Ishikawa (cell line): ENCODE results near the gene PYHIN1.

ENCODE experiments used
- CEBPB ChIP-seq: IDR thresholded peaks from 2 replicates; pipeline ENCODE4 v1.6.1; 2012
- CREB1 ChIP-seq: IDR thresholded peaks from 2 replicates; pipeline ENCODE4 v1.6.1; 2012; ENCODE audit warnings: low read depth
- EGR1 ChIP-seq: IDR thresholded peaks from 2 replicates; pipeline ENCODE4 v1.6.1; 2012
- EP300 ChIP-seq: IDR thresholded peaks from 2 replicates; pipeline ENCODE4 v1.6.1; 2012; ENCODE audit warnings: borderline replicate concordance
- FOXM1 ChIP-seq: IDR thresholded peaks from 2 replicates; pipeline ENCODE4 v1.6.1; 2012; ENCODE audit warnings: low read depth, borderline replicate concordance
- NFIC ChIP-seq: IDR thresholded peaks from 2 replicates; pipeline ENCODE4 v1.6.1; 2012
- RAD21 ChIP-seq: IDR thresholded peaks from 2 replicates; pipeline ENCODE4 v1.6.1; 2012; ENCODE audit warnings: low read depth
- REST ChIP-seq: IDR thresholded peaks from 2 replicates; pipeline ENCODE4 v1.6.1; 2012; ENCODE audit warnings: low read depth, mild to moderate bottlenecking
- TAF1 ChIP-seq: IDR thresholded peaks from 2 replicates; pipeline ENCODE4 v1.6.1; 2012; ENCODE audit warnings: low read depth, mild to moderate bottlenecking
- TCF12 ChIP-seq: IDR thresholded peaks from 2 replicates; pipeline ENCODE4 v1.6.1; 2012; ENCODE audit warnings: low read depth
- TEAD4 ChIP-seq: IDR thresholded peaks from 2 replicates; pipeline ENCODE4 v1.6.1; 2012
- USF1 ChIP-seq: IDR thresholded peaks from 2 replicates; pipeline ENCODE4 v1.6.1; 2012
- YY1 ChIP-seq: IDR thresholded peaks from 2 replicates; pipeline ENCODE4 v1.6.1; 2012; ENCODE audit warnings: low read depth
- ZBTB7A ChIP-seq: IDR thresholded peaks from 2 replicates; pipeline ENCODE4 v1.6.1; 2012; ENCODE audit warnings: low read depth
- TF ChIP-seq, protein P1 (sequence below): IDR thresholded peaks from 2 replicates; pipeline ENCODE4 v1.6.1; 2012

PYHIN1 gene

GRCh38 chr1:158998781-158999161, 67.4 kb downstream of the PYHIN1 start:
- TF ChIP-seq ZBTB7A (no peak), RAD21 (peak; percentile 75), YY1 (no peak), TCF12 (no peak), NFIC (no peak), TEAD4 (no peak)

- no peak for TF ChIP-seq YY1
- TF ChIP-seq RAD21: no peak
These were observed 68.1 kb downstream of the PYHIN1 start for GRCh38 chr1:158999316-159000069.

GRCh38 chr1:159000070-159000409, 68.7 kb downstream of the PYHIN1 start:
- TF ChIP-seq YY1: no peak

GRCh38 chr1:159000625-159001024, 69.3 kb downstream of the PYHIN1 start:
- TF ChIP-seq REST (no peak), TCF12 (no peak), FOXM1 (no peak)

- TF ChIP-seq CREB1: no peak
- TF ChIP-seq USF1: no peak
- TF ChIP-seq ZBTB7A: no peak
- TF ChIP-seq, protein P1, sequence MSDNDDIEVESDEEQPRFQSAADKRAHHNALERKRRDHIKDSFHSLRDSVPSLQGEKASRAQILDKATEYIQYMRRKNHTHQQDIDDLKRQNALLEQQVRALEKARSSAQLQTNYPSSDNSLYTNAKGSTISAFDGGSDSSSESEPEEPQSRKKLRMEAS: no peak
- no peak for TF ChIP-seq FOXM1
- TF ChIP-seq TCF12: no peak
- TF ChIP-seq TAF1: no peak
- TF ChIP-seq YY1: no peak
- no peak for TF ChIP-seq EP300
- no peak for TF ChIP-seq RAD21
- no peak for TF ChIP-seq EGR1
- no peak for TF ChIP-seq NFIC
- no peak for TF ChIP-seq TEAD4
- no peak for TF ChIP-seq CEBPB
These were observed 73.8 kb downstream of the PYHIN1 start for GRCh38 chr1:159005161-159005560.

- TF ChIP-seq EP300 (no peak), ZBTB7A (no peak)
These were observed 74.3 kb downstream of the PYHIN1 start for GRCh38 chr1:159005676-159006075.

- TF ChIP-seq FOXM1: no peak
- no peak for TF ChIP-seq USF1
- no peak for TF ChIP-seq EGR1
- no peak for TF ChIP-seq CEBPB
- no peak for TF ChIP-seq NFIC
- TF ChIP-seq TCF12: no peak
- no peak for TF ChIP-seq ZBTB7A
- no peak for TF ChIP-seq YY1
- TF ChIP-seq TEAD4: no peak
- no peak for TF ChIP-seq CREB1
- TF ChIP-seq TAF1: no peak
- TF ChIP-seq REST: no peak
- TF ChIP-seq EP300: no peak
- TF ChIP-seq, protein P1: no peak
- TF ChIP-seq RAD21: no peak
These were observed 76.4 kb downstream of the PYHIN1 start for GRCh38 chr1:159007726-159008125.
